CD4-positive, alpha-beta T cell treated with Interleukin-10 for 1 hour (primary cell): Measurements from ENCODE around the gene P4HTM.

Experiments
- DNase-seq: peaks from one replicate; pipeline ENCODE4 v3.0.0-alpha.2; 2020

Gene P4HTM

GRCh38 chr3:48989796-48990635 is at the start of gene P4HTM:
TSS of gene P4HTM (plus strand) at chr3:48990241. CDS start at chr3:48990257, 16 bp downstream.
- DNase-seq: peak; percentile 73

GRCh38 chr3:48945432-48945831 is 44.6 kb upstream of the P4HTM start:
- DNase-seq: no peak

- DNase-seq: no peak
Measured at GRCh38 chr3:48945891-48946549, 44.0 kb upstream of the P4HTM start.

- no peak for DNase-seq
Measured at GRCh38 chr3:48949376-48949717, 40.7 kb upstream of the P4HTM start.

GRCh38 chr3:48950051-48950450 is 40.0 kb upstream of the P4HTM start:
- no peak for DNase-seq

GRCh38 chr3:48951764-48952163 is 38.3 kb upstream of the P4HTM start:
- no peak for DNase-seq

GRCh38 chr3:48952510-48953118 is 37.4 kb upstream of the P4HTM start:
- peak; percentile 70 for DNase-seq

- DNase-seq: no peak
Measured at GRCh38 chr3:48957006-48957705, 32.9 kb upstream of the P4HTM start.

GRCh38 chr3:48960841-48961413 is 29.1 kb upstream of the P4HTM start:
- no peak for DNase-seq

- DNase-seq: no peak
Measured at GRCh38 chr3:48962340-48962739, 27.7 kb upstream of the P4HTM start.

GRCh38 chr3:48962939-48963338 is 27.1 kb upstream of the P4HTM start:
- no peak for DNase-seq

GRCh38 chr3:48963591-48963990 is 26.4 kb upstream of the P4HTM start:
- DNase-seq: no peak

- no peak for DNase-seq
Measured at GRCh38 chr3:48966367-48966766, 23.7 kb upstream of the P4HTM start.

GRCh38 chr3:48966876-48967361 is 23.1 kb upstream of the P4HTM start:
- no peak for DNase-seq

- no peak for DNase-seq
Measured at GRCh38 chr3:48970586-48970985, 19.5 kb upstream of the P4HTM start.

GRCh38 chr3:48974076-48974864 is 15.8 kb upstream of the P4HTM start:
- no peak for DNase-seq

- no peak for DNase-seq
Measured at GRCh38 chr3:48979451-48979850, 10.6 kb upstream of the P4HTM start.

- no peak for DNase-seq
Measured at GRCh38 chr3:48980295-48980694, 9.7 kb upstream of the P4HTM start.

GRCh38 chr3:48982016-48982415 is 8.0 kb upstream of the P4HTM start:
- no peak for DNase-seq

- no peak for DNase-seq
Measured at GRCh38 chr3:48982686-48983085, 7.4 kb upstream of the P4HTM start.

GRCh38 chr3:48983096-48983495 is 6.9 kb upstream of the P4HTM start:
- DNase-seq: no peak

GRCh38 chr3:48984663-48985062 is 5.4 kb upstream of the P4HTM start:
- no peak for DNase-seq
